IMR-90 (cell line): ENCODE measurements around the gene CPA3. TPM values are rescaled to one million over a fixed set of nuclear protein-coding genes. Genes with fewer than 3 reads are reported as not detected.

Source experiments
- ATAC-seq: fragments of 200-7000 bp; cut with Tn5 transposase; 2 replicates; pipeline ENCODE4 v1.9.1; 2020; ENCODE audit warnings: low read depth, mild to moderate bottlenecking, moderate library complexity
- BruUV-seq: library from RNA; stranded (reverse); fragments of 400-500 nt; replicated peaks from 2 replicates; lab custom pipeline; 2021; lab: Mats Ljungman, UMichigan
- CTCF ChIA-PET: fragments of 300-600 bp; formaldehyde crosslinking; extraction: SDS; loops from one replicate; lab custom pipeline; 2021; ENCODE audit warnings: antibody characterized with exemption; lab: Yijun Ruan, JAX
- POLR2A ChIA-PET: fragments of 300-600 bp; sonication (Branson Sonifier 250); formaldehyde crosslinking; loops from one replicate; lab custom pipeline; 2022; ENCODE audit warnings: antibody characterized with exemption; ENCODE audit not compliant: unreplicated experiment; lab: Charles Lee
- DNase-seq: peaks from one replicate; pipeline ENCODE4 v3.0.0; 2013
- H2AFZ ChIP-seq: replicated peaks from 2 replicates; pipeline ENCODE3; 2013; ENCODE audit warnings: low read length, mild to moderate bottlenecking; ENCODE audit not compliant: poor library complexity
- H2AK5ac ChIP-seq: 2 replicates; pipeline ENCODE4 v1.6.1; 2013; ENCODE audit warnings: low read depth, low read length, inconsistent platforms
- H2AK9ac ChIP-seq: replicated peaks from 2 replicates; pipeline ENCODE3; 2013; ENCODE audit warnings: mild to moderate bottlenecking, low read depth, low read length, moderate library complexity; ENCODE audit not compliant: poor library complexity
- H2BK120ac ChIP-seq: 2 replicates; pipeline ENCODE4 v1.6.1; 2013; ENCODE audit warnings: low read depth, low read length, inconsistent platforms
- H2BK15ac ChIP-seq: 3 replicates; pipeline ENCODE4 v1.6.1; 2013; ENCODE audit warnings: low read depth, low read length, inconsistent platforms
- H2BK20ac ChIP-seq: 2 replicates; pipeline ENCODE4 v1.6.1; 2013; ENCODE audit warnings: low read depth, mild to moderate bottlenecking, inconsistent platforms, low read length, moderate library complexity
- H2BK5ac ChIP-seq: 2 replicates; pipeline ENCODE4 v1.6.1; 2013; ENCODE audit warnings: mild to moderate bottlenecking, low read depth, low read length, inconsistent platforms; ENCODE audit not compliant: poor library complexity, severe bottlenecking
- H3K14ac ChIP-seq: replicated peaks from 2 replicates; pipeline ENCODE4 v1.6.1; 2013; ENCODE audit warnings: low read depth, low read length, inconsistent platforms
- H3K18ac ChIP-seq: 2 replicates; pipeline ENCODE4 v1.6.1; 2013; ENCODE audit warnings: low read depth, low read length, control low read depth
- H3K23ac ChIP-seq: 2 replicates; pipeline ENCODE4 v1.6.1; 2013; ENCODE audit warnings: low read depth, low read length, inconsistent platforms
- H3K27ac ChIP-seq: 2 replicates; pipeline ENCODE4 v1.5.1; 2013; ENCODE audit warnings: mild to moderate bottlenecking, control low read depth, low read length; ENCODE audit not compliant: insufficient read depth
- H3K27me3 ChIP-seq: 2 replicates; pipeline ENCODE4 v1.6.1; 2013; ENCODE audit warnings: low read length; ENCODE audit not compliant: control insufficient read depth, insufficient read depth
- H3K36me3 ChIP-seq: 2 replicates; pipeline ENCODE4 v1.6.1; 2013; ENCODE audit warnings: low read length, mixed read lengths; ENCODE audit not compliant: control insufficient read depth, insufficient read depth
- H3K4ac ChIP-seq: 2 replicates; pipeline ENCODE4 v1.6.1; 2013; ENCODE audit warnings: low read depth, low read length, inconsistent platforms
- H3K4me1 ChIP-seq: 2 replicates; pipeline ENCODE4 v1.6.1; 2013; ENCODE audit warnings: low read length, mixed read lengths; ENCODE audit not compliant: control insufficient read depth, insufficient read depth
- H3K4me2 ChIP-seq: 2 replicates; pipeline ENCODE4 v1.6.1; 2013; ENCODE audit warnings: low read depth, mild to moderate bottlenecking, control low read depth, low read length, moderate library complexity
- H3K4me3 ChIP-seq: 2 replicates; pipeline ENCODE4 v1.5.1; 2013; ENCODE audit warnings: low read depth, mild to moderate bottlenecking, control low read depth, low read length, moderate library complexity; ENCODE audit not compliant: insufficient read depth
- H3K56ac ChIP-seq: 2 replicates; pipeline ENCODE4 v1.6.1; 2013; ENCODE audit warnings: low read length, inconsistent platforms; ENCODE audit not compliant: insufficient read depth; ENCODE audit errors: extremely low read depth
- H3K79me1 ChIP-seq, 2 experiments: 2 replicates each; pipeline ENCODE4 v1.6.1; 2013; ENCODE audit warnings: low read length in 2 of 2, inconsistent platforms in 1 of 2, low read depth in 1 of 2
- H3K9ac ChIP-seq: 2 replicates; pipeline ENCODE4 v1.6.1; 2013; ENCODE audit warnings: low read depth, low read length, control low read depth
- H3K9me1 ChIP-seq: 2 replicates; pipeline ENCODE4 v1.6.1; 2013; ENCODE audit warnings: low read length, inconsistent platforms; ENCODE audit not compliant: insufficient read depth
- H3K9me3 ChIP-seq: 2 replicates; pipeline ENCODE4 v1.6.1; 2013; ENCODE audit warnings: low read length; ENCODE audit not compliant: control insufficient read depth, insufficient read depth
- H4K20me1 ChIP-seq: 2 replicates; pipeline ENCODE4 v1.6.1; 2013; ENCODE audit warnings: low read length, inconsistent platforms; ENCODE audit not compliant: insufficient read depth
- H4K5ac ChIP-seq: 2 replicates; pipeline ENCODE4 v1.6.1; 2013; ENCODE audit warnings: mild to moderate bottlenecking, low read depth, low read length, control low read depth
- H4K8ac ChIP-seq, 2 experiments: 2 replicates each; pipeline ENCODE4 v1.6.1; 2013; ENCODE audit warnings: low read depth in 2 of 2, low read length in 2 of 2, control low read depth in 1 of 2, inconsistent platforms in 1 of 2
- H4K91ac ChIP-seq: 2 replicates; pipeline ENCODE4 v1.6.1; 2013; ENCODE audit warnings: low read depth, low read length, inconsistent platforms; ENCODE audit not compliant: insufficient read depth
- RCOR1 ChIP-seq: IDR thresholded peaks from 2 replicates; pipeline ENCODE4 v1.6.1; 2012; ENCODE audit warnings: mild to moderate bottlenecking, low read length, improper control_type of control experiment; ENCODE audit not compliant: insufficient replicate concordance
- WGBS, 2 experiments: methylation state at CpG; one replicate each; pipeline versions ENCODE4 v1.1.5 to v1.1.7; 2013; ENCODE audit warnings: missing lambda C conversion rate in 2 of 2; ENCODE audit not compliant: insufficient read length in 1 of 2; ENCODE audit errors: extremely low coverage in 2 of 2; 5-methylcytosine and 5-hydroxymethylcytosine counted together
- dilution Hi-C: fragments of 300-500 bp; cut with HindIII; formaldehyde crosslinking; loops from one replicate; pipeline ENCODE4 v1.14.3; 2018; ENCODE audit warnings: low sequenced_read_pairs; ENCODE audit not compliant: unreplicated experiment
- in situ Hi-C: fragments of 300-500 bp; cut with MboI; formaldehyde crosslinking; loops from 3 replicates; pipeline ENCODE4 v1.14.3; 2019; ENCODE audit warnings: low sequenced_read_pairs, inconsistent platforms, mixed read lengths
- intact Hi-C: fragments of 100-400 bp; cut with micrococcal nuclease; formaldehyde crosslinking; loops from 2 replicates; pipeline ENCODE4 v1.10.0; 2022
- polyA plus RNA-seq, 3 experiments: library from polyadenylated mRNA; depleted of rRNA; stranded (reverse); fragments of >200 nt; gene quantifications; 2 replicates each; pipeline ENCODE4 v1.2.3, GENCODE V29; 2012; ENCODE audit warnings: low replicate concordance in 1 of 3
- total RNA-seq: library from RNA; depleted of rRNA; stranded (reverse); fragments of >200 nt; gene quantifications from 2 replicates; pipeline ENCODE4 v1.2.3, GENCODE V29; 2012

Gene CPA3
- total and polyA plus RNA-seq, 2 of the 4 experiments (the other 2 are of a cell fraction) = 0.07 TPM; not detected in 1

DNA sequence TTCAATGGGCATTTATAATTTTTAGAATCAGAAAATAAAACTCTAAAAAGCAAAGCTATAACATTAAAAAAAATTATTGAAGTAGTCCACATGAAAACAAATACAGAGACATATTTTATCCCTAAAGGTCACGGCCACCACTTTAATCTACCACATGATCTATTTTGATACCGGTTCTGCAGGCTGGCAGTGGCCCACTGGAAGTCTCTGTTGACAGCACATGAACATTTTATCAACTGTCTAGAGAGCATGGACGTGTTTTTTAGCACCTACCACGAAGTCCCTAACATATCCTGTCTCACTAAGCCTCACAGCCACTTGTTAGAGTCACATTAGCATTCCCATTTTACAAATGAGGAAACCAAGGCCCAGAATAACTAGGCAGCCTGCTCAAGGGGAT lies 1.8 kb upstream of the CPA3 start:
- no peak overlapping the region for H3K18ac ChIP-seq
- H2AFZ ChIP-seq = no peak overlapping the region
- no peak for TF ChIP-seq RCOR1
- DNase-seq = no peak
- no peak overlapping the region for H2BK5ac ChIP-seq
- H3K9ac ChIP-seq = no peak overlapping the region
- no peak overlapping the region; the same call in 1 of the 2 replicates for H2AK5ac ChIP-seq
- H4K5ac ChIP-seq = no peak overlapping the region
- intact Hi-C loops (loop anchor here (10.0 kb wide), 1 partner anchor 558 kb away; no protein-coding TSS in a partner anchor), in situ Hi-C loops (loop anchor here (5.0 kb wide), 1 partner anchor 84 kb away; no protein-coding TSS in a partner anchor), dilution Hi-C loops (no loop called here)
- H3K9me1 ChIP-seq = no peaks in the 10 kb centered on the region
- peak overlapping the region; percentile 64; the same call in 1 of the 3 replicates for H2BK15ac ChIP-seq
- H3K4me1 ChIP-seq = no peaks in the 10 kb centered on the region
- 0 out of 2 replicates have a peak overlapping the region, but pooled peaks have one; percentile 57 for H3K4ac ChIP-seq
- no peak overlapping the region for H3K4me2 ChIP-seq
- H4K20me1 ChIP-seq = no peaks in the 10 kb centered on the region
- H3K4me3 ChIP-seq = no peak overlapping the region
- ChIA-PET POLR2A (no interaction called here), CTCF (interaction anchor here (1.2 to 1.3 kb wide), 2 partner anchors 81 to 483 kb away, joined by 3 read pairs; no protein-coding TSS in a partner anchor)
- BruUV-seq = no TSS peak
- no peak overlapping the region for H3K23ac ChIP-seq
- no peak for ATAC-seq
- peak overlapping the region; percentile 0; the same call in 1 of the 2 replicates for H4K91ac ChIP-seq
- H4K8ac ChIP-seq = no peak overlapping the region
- no peaks in the 10 kb centered on the region for H3K36me3 ChIP-seq
- peaks cover 5% of the 10 kb centered on the region for H3K27me3 ChIP-seq
- H3K9me3 ChIP-seq = no peaks in the 10 kb centered on the region
- H2BK120ac ChIP-seq = peak overlapping the region; percentile 71; the same call in 1 of the 2 replicates
- H3K56ac ChIP-seq = no peak overlapping the region
- H2BK20ac ChIP-seq = peak overlapping the region; percentile 20; the same call in 1 of the 2 replicates
- H3K14ac ChIP-seq = no peak overlapping the region
- no peak overlapping the region for H2AK9ac ChIP-seq
- no peaks in the 10 kb centered on the region for H3K79me1 ChIP-seq
- no peak overlapping the region for H3K27ac ChIP-seq
- WGBS, 2 experiments = 41% methylated on average over 3 of the region's 4 CpGs; no CpG with 5 or more reads in 1 of the 2 experiments
